ENCODE results near the gene TMEM63A. TPM values are rescaled to one million over a fixed set of nuclear protein-coding genes. Genes with fewer than 3 reads are reported as not detected.

TMEM63A gene
- total and polyA plus RNA-seq, 10 donors: 15.0 to 143 (median 109) TPM

DNA sequence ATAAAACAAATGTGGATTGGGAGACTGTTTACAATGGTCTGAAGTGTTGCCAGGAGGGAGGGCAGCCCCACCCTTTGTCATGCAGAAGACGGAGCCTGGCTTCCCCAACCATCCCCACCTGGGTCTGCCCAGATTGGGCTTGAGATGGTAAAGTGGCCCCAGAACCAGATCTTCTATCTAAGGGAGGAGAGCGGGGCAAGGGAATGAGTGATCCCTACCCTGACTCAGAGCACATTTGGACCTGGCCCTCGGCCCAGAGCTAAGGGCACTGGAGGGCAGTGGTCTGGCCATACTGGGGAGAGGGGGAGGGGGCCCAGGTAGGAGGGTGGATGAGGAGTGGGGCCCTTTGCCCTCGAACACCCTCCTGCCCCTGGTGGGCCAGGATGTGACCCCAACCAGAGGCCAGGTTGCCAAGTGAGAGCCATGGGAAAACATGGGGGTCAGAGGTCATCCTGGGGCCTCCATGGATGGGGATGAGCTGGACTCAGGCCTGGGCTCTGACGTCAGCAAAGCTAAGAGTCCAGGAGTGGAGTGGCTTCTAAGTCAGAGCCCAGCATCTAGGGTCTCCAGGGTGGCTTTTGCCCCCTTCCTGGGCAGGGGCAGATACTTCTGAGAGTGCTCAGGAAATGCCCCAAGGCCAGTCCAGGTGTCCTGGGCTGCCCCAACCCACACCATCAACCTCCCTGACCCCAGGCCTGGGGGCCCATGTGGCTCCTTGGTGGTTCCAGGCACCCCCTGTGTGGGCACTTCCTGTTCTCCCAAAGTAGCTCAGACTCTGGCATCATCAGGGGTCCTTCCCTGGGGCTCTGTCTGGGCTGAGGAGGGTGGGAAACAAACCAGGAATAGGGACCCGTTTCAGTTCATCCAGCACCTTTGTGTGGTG lies 8.4 kb upstream of the TMEM63A start:
- 79 to 86% (median 82%) methylated on average over 6 of the region's 6 CpGs for WGBS, 5 donors
- Histone ChIP-seq H3K9me3 (no peaks in the 10 kb centered on the region), H3K4me3 (no peak overlapping the region), H3K27me3 (replicated peaks in 1 of 7) (peaks cover 0 to 6% (median 0%) of the 10 kb centered on the region in 7 donors), H3K4me1 (peaks cover 0 to 5% (median 0%) of the 10 kb centered on the region in 6 donors), H3K27ac (no peak overlapping the region), H3K36me3 (no peaks in the 10 kb centered on the region)
- intact Hi-C loops (cut with DNase I; ENCODE audit: low total_unique reads): no loop called here
- no peak for DNase-seq
- TF ChIP-seq POLR2A (IDR thresholded peaks at IDR 0.05) (no peak), POLR2AphosphoS5 (IDR thresholded peaks at IDR 0.05) (no peak)
- TF ChIP-seq, protein P1, sequence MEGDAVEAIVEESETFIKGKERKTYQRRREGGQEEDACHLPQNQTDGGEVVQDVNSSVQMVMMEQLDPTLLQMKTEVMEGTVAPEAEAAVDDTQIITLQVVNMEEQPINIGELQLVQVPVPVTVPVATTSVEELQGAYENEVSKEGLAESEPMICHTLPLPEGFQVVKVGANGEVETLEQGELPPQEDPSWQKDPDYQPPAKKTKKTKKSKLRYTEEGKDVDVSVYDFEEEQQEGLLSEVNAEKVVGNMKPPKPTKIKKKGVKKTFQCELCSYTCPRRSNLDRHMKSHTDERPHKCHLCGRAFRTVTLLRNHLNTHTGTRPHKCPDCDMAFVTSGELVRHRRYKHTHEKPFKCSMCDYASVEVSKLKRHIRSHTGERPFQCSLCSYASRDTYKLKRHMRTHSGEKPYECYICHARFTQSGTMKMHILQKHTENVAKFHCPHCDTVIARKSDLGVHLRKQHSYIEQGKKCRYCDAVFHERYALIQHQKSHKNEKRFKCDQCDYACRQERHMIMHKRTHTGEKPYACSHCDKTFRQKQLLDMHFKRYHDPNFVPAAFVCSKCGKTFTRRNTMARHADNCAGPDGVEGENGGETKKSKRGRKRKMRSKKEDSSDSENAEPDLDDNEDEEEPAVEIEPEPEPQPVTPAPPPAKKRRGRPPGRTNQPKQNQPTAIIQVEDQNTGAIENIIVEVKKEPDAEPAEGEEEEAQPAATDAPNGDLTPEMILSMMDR (IDR thresholded peaks at IDR 0.05 in 8 of 11, conservative IDR thresholded peaks at IDR 0.05 in 3 of 11): no peak

GRCh38 chr1:225889743-225890142 lies 7.6 kb upstream of the TMEM63A start:
- no peak overlapping the region for H3K27ac ChIP-seq
- H3K27me3 ChIP-seq (replicated peaks in 1 of 7): peaks cover 0 to 6% (median 0%) of the 10 kb centered on the region in 7 donors
- no peaks in the 10 kb centered on the region for H3K9me3 ChIP-seq
- H3K4me3 ChIP-seq: no peak overlapping the region
- peaks cover 0 to 14% (median 0%) of the 10 kb centered on the region in 6 donors for H3K4me1 ChIP-seq
- DNase-seq: no peak
- intact Hi-C loops (cut with DNase I; ENCODE audit: low total_unique reads): no loop called here
- 93 to 96% (median 95%) methylated on average over 5 of the region's 5 CpGs for WGBS, 5 donors
- TF ChIP-seq POLR2AphosphoS5 (IDR thresholded peaks at IDR 0.05) (no peak), POLR2A (IDR thresholded peaks at IDR 0.05) (no peak)
- TF ChIP-seq, protein P1 (IDR thresholded peaks at IDR 0.05 in 8 of 11, conservative IDR thresholded peaks at IDR 0.05 in 3 of 11): no peak
- H3K36me3 ChIP-seq: no peaks in the 10 kb centered on the region

DNA sequence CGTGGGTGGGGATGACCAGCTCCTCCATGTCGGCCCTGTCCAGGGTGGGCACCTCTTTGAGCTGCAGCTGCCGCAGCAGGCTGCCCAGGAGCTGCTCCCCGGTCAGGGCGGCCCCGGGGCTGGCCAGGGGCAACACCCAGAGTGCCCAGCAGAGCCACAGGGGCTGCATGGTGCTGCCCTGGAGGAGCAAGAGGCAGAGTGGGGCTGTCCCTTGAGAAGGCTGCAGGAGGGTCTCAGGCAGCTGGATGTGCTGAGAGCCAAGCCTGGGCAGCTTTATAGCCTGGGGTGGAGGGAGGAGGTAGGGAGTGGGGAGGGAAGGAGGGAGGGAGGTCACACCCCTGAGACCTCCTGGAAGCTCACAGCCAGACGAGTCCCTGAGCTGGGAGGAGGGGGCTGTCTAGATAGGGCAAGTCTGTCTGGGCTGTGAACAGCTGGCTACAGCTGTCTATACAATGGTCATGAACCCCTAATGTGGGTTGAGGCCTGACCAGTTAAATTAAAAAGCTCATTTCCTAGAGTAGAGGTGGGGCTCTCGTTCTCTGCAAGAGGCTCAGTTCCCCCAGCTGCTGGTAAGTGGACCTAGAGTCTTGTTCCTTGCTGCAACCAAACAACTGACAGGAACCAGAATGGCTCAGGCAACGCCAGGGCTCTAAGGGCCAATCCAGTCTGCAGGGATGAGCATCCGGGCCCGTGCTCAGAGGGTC lies 6.9 kb upstream of the TMEM63A start, which contains the start of gene LEFTY1:
LEFTY1 (minus strand) TSS at position 249 of the 704 bp plus-strand sequence; CDS start at position 169, 80 bp downstream.
- H3K27me3 ChIP-seq (replicated peaks in 1 of 7): peaks cover 0 to 6% (median 0%) of the 10 kb centered on the region in 7 donors
- H3K27ac ChIP-seq: no peak within 1 kb of the TSS
- TF ChIP-seq POLR2A (IDR thresholded peaks at IDR 0.05) (no peak), POLR2AphosphoS5 (IDR thresholded peaks at IDR 0.05) (no peak)
- TF ChIP-seq, protein P1 (IDR thresholded peaks at IDR 0.05 in 8 of 11, conservative IDR thresholded peaks at IDR 0.05 in 3 of 11): no peak
- H3K4me3 ChIP-seq: no peak within 1 kb of the TSS
- no peaks in the 10 kb centered on the region for H3K9me3 ChIP-seq
- DNase-seq: no peak
- no peaks in the 10 kb centered on the region for H3K36me3 ChIP-seq
- WGBS, 5 donors: 71 to 85% (median 74%) methylated on average over 1 to 11 of the region's 11 CpGs
- peaks cover 0 to 21% (median 0%) of the 10 kb centered on the region in 6 donors for H3K4me1 ChIP-seq
- intact Hi-C loops (cut with DNase I; ENCODE audit: low total_unique reads): no loop called here

Data from spleen (tissue), 11 donors.